Measurements from ENCODE around the gene TRIM59.

Gene TRIM59

DNA sequence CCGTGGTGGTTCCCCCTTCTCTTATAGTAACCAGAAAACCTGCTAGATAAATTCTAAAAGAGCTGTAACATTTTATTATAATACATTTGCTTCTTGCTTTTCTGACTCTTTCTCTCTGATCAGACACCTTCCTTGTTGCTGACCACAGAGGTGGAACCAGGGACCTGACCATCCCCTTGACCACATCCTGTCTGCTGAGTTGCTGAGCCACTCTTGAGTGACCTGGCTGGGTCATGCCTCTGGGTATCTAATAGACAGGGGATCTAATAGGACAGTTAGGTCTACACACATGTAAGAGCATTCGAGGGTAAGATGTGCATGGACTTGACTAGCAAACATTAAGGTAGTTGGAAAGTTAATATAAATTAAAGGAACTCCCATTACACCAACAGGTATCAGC, 22.8 kb upstream of the TRIM59 start:
- Histone ChIP-seq H3K36me3 (replicated peaks; ENCODE audit: low read depth, low read length) (no peaks in the 10 kb centered on the region), H3K79me2 (ENCODE audit: low read length) (no peaks in the 10 kb centered on the region), H3K4me1 (ENCODE audit: low read length) (no peaks in the 10 kb centered on the region), H3K9me3 (ENCODE audit: insufficient read depth, low read length) (0 out of 2 replicates have a peak, but pooled peaks cover 8% of the 10 kb centered on the region), H3K4me2 (ENCODE audit: low read length) (no peak overlapping the region), H4K20me1 (ENCODE audit: insufficient read depth, low read length) (no peaks in the 10 kb centered on the region), H3K4me3 (ENCODE audit: low read length) (no peak overlapping the region), H3K27me3 (ENCODE audit: low read depth, low read length) (no peaks in the 10 kb centered on the region), H3K27ac (ENCODE audit: low read length) (no peak overlapping the region), H2AFZ (ENCODE audit: low read depth, low read length) (no peak overlapping the region), H3K9ac (ENCODE audit: low read length) (no peak overlapping the region)
- no peak for TF ChIP-seq EZH2phosphoT487 (IDR thresholded peaks at IDR 0.05; ENCODE audit: low read depth)
- TF ChIP-seq, protein P1, sequence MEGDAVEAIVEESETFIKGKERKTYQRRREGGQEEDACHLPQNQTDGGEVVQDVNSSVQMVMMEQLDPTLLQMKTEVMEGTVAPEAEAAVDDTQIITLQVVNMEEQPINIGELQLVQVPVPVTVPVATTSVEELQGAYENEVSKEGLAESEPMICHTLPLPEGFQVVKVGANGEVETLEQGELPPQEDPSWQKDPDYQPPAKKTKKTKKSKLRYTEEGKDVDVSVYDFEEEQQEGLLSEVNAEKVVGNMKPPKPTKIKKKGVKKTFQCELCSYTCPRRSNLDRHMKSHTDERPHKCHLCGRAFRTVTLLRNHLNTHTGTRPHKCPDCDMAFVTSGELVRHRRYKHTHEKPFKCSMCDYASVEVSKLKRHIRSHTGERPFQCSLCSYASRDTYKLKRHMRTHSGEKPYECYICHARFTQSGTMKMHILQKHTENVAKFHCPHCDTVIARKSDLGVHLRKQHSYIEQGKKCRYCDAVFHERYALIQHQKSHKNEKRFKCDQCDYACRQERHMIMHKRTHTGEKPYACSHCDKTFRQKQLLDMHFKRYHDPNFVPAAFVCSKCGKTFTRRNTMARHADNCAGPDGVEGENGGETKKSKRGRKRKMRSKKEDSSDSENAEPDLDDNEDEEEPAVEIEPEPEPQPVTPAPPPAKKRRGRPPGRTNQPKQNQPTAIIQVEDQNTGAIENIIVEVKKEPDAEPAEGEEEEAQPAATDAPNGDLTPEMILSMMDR (IDR thresholded peaks at IDR 0.05; ENCODE audit: low read depth, low read length), result no peak

DNA sequence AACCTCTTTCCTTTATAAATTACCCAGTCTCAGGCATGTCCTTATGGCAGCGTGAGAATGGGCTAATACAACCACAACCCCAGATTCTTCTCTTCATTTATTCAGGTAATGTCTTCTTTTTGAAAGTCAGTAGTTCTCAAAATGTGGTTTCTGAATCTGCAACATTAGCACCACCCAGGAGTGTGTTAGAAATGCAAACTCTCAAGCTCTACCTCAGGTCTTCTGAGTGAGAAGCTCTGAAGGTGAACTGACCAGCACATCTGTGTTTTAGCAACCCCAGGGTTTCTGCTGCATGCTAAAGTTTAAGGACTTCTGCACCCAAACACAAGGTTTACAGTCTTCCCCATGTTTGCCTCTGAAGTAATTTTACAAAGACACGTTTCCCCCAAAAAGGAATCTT, 22.3 kb upstream of the TRIM59 start:
- Histone ChIP-seq H3K9me3 (ENCODE audit: insufficient read depth, low read length) (0 out of 2 replicates have a peak, but pooled peaks cover 8% of the 10 kb centered on the region), H3K4me3 (ENCODE audit: low read length) (no peak overlapping the region), H2AFZ (ENCODE audit: low read depth, low read length) (no peak overlapping the region), H4K20me1 (ENCODE audit: insufficient read depth, low read length) (no peaks in the 10 kb centered on the region), H3K27me3 (ENCODE audit: low read depth, low read length) (no peaks in the 10 kb centered on the region), H3K27ac (ENCODE audit: low read length) (no peak overlapping the region), H3K79me2 (ENCODE audit: low read length) (no peaks in the 10 kb centered on the region), H3K9ac (ENCODE audit: low read length) (no peak overlapping the region), H3K36me3 (replicated peaks; ENCODE audit: low read depth, low read length) (no peaks in the 10 kb centered on the region), H3K4me1 (ENCODE audit: low read length) (no peaks in the 10 kb centered on the region), H3K4me2 (ENCODE audit: low read length) (no peak overlapping the region)
- no peak for TF ChIP-seq EZH2phosphoT487 (IDR thresholded peaks at IDR 0.05; ENCODE audit: low read depth)
- TF ChIP-seq, protein P1 (IDR thresholded peaks at IDR 0.05; ENCODE audit: low read depth, low read length), result no peak

DNA sequence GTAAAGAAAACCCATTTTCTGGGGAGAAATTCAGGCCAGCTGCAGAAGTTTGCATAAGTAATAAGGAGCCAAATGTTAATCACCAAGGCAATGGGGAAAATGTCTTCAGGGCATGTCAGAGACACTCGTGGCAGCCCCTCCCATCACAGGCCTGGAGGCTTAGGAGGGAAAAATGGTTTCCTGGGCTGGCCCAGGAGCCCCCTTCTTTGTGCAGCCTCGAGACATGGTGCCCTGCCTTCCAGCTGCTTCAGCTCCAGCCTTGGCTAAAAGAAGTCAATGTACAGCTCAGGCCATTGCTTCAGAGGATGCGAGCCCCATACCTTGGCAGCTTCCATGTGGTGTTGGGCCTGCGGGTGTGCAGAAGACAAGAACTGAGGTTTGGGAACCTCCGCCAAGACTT, 20.6 kb upstream of the TRIM59 start:
- H3K4me1 ChIP-seq (ENCODE audit: low read length), result no peaks in the 10 kb centered on the region

DNA sequence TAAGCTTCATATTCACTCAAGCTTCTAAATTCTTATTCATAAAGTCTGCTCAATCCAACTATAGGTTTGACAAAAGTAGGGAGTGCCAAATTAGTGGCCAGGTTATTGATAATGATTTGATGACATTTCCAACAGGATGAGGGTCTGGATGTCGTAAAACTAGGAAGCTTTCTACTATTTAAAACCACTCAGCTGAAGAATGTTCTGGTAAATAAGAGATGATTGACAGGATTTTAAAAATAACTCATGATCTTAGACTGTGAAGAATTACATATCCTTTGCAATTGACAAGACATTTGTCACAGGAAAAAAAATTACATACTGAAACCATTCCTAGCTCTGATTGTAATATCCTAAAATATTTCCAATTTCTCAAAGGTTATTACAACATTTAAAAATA, 15.4 kb upstream of the TRIM59 start:
- no peak overlapping the region for H3K4me3 ChIP-seq (ENCODE audit: low read length)
- TF ChIP-seq EZH2phosphoT487 (IDR thresholded peaks at IDR 0.05; ENCODE audit: low read depth), result no peak
- TF ChIP-seq, protein P1 (IDR thresholded peaks at IDR 0.05; ENCODE audit: low read depth, low read length), result no peak
- H3K27me3 ChIP-seq (ENCODE audit: low read depth, low read length), result no peaks in the 10 kb centered on the region
- H3K4me1 ChIP-seq (ENCODE audit: low read length), result no peaks in the 10 kb centered on the region
- no peak overlapping the region for H3K9ac ChIP-seq (ENCODE audit: low read length)
- no peak overlapping the region for H3K27ac ChIP-seq (ENCODE audit: low read length)
- H3K79me2 ChIP-seq (ENCODE audit: low read length), result no peaks in the 10 kb centered on the region
- no peaks in the 10 kb centered on the region for H3K9me3 ChIP-seq (ENCODE audit: insufficient read depth, low read length)
- no peak overlapping the region for H2AFZ ChIP-seq (ENCODE audit: low read depth, low read length)
- H4K20me1 ChIP-seq (ENCODE audit: insufficient read depth, low read length), result no peaks in the 10 kb centered on the region
- no peaks in the 10 kb centered on the region for H3K36me3 ChIP-seq (replicated peaks; ENCODE audit: low read depth, low read length)
- H3K4me2 ChIP-seq (ENCODE audit: low read length), result no peak overlapping the region

More for the DNA sequence above, 20.6 kb upstream of the TRIM59 start:
- no peak overlapping the region for H3K4me3 ChIP-seq (ENCODE audit: low read length)
- no peaks in the 10 kb centered on the region for H3K36me3 ChIP-seq (replicated peaks; ENCODE audit: low read depth, low read length)
- H3K27me3 ChIP-seq (ENCODE audit: low read depth, low read length), result no peaks in the 10 kb centered on the region
- no peak for TF ChIP-seq EZH2phosphoT487 (IDR thresholded peaks at IDR 0.05; ENCODE audit: low read depth)
- TF ChIP-seq, protein P1 (IDR thresholded peaks at IDR 0.05; ENCODE audit: low read depth, low read length), result no peak
- H3K9me3 ChIP-seq (ENCODE audit: insufficient read depth, low read length), result 0 out of 2 replicates have a peak, but pooled peaks cover 8% of the 10 kb centered on the region
- H3K27ac ChIP-seq (ENCODE audit: low read length), result no peak overlapping the region
- H4K20me1 ChIP-seq (ENCODE audit: insufficient read depth, low read length), result no peaks in the 10 kb centered on the region
- no peaks in the 10 kb centered on the region for H3K79me2 ChIP-seq (ENCODE audit: low read length)
- H2AFZ ChIP-seq (ENCODE audit: low read depth, low read length), result no peak overlapping the region
- H3K4me2 ChIP-seq (ENCODE audit: low read length), result no peak overlapping the region
- no peak overlapping the region for H3K9ac ChIP-seq (ENCODE audit: low read length)

Data from OCI-LY3 (cell line).